Measurements from ENCODE around the gene IFNL4.
"Not testable (repeated sequence)": the region's sequence is repeated elsewhere in the genome, so short reads cannot be mapped to it uniquely, and the experiment has no call there.

The IFNL4 gene

GRCh38 chr19:39270036-39270871 is 21.6 kb upstream of the IFNL4 start:
- Histone ChIP-seq H3K27ac (ENCODE audit: low read length) (no peak overlapping the region), H3K4me1 (ENCODE audit: control insufficient read depth, insufficient read depth, low read length) (no peaks in the 10 kb centered on the region; the same call in 1 of the 2 replicates), H3K9me3 (ENCODE audit: control insufficient read depth, insufficient read depth, low read length) (no peaks in the 10 kb centered on the region), H3K4me3 (ENCODE audit: low read length) (no peak overlapping the region), H3K27me3 (ENCODE audit: control insufficient read depth, insufficient read depth, low read length) (peaks cover 6% of the 10 kb centered on the region), H3K36me3 (ENCODE audit: control insufficient read depth, insufficient read depth, low read length) (no peaks in the 10 kb centered on the region)
- DNase-seq (ENCODE audit: low read depth, low spot score) = no peak
- no CpG with 5 or more reads among the region's 9 CpGs for WGBS (ENCODE audit: insufficient coverage, insufficient read length)

- DNase-seq (ENCODE audit: low read depth, low spot score); H3K27ac ChIP-seq (ENCODE audit: low read length): not testable (repeated sequence)
- no CpG with 5 or more reads among the region's 10 CpGs for WGBS (ENCODE audit: insufficient coverage, insufficient read length)
Measured at GRCh38 chr19:39269369-39269768, 20.7 kb upstream of the IFNL4 start.

GRCh38 chr19:39268531-39269223 is 20.0 kb upstream of the IFNL4 start:
- not testable (repeated sequence) for H3K36me3 ChIP-seq (ENCODE audit: control insufficient read depth, insufficient read depth, low read length); H3K27ac ChIP-seq (ENCODE audit: low read length); DNase-seq (ENCODE audit: low read depth, low spot score); H3K4me1 ChIP-seq (ENCODE audit: control insufficient read depth, insufficient read depth, low read length); H3K4me3 ChIP-seq (ENCODE audit: low read length); H3K9me3 ChIP-seq (ENCODE audit: control insufficient read depth, insufficient read depth, low read length)
- H3K27me3 ChIP-seq (ENCODE audit: control insufficient read depth, insufficient read depth, low read length) = peaks cover 22% of the 10 kb centered on the region
- no CpG with 5 or more reads among the region's 10 CpGs for WGBS (ENCODE audit: insufficient coverage, insufficient read length)

More at GRCh38 chr19:39269369-39269768, 20.7 kb upstream of the IFNL4 start:
- not testable (repeated sequence) for H3K9me3 ChIP-seq (ENCODE audit: control insufficient read depth, insufficient read depth, low read length); H3K36me3 ChIP-seq (ENCODE audit: control insufficient read depth, insufficient read depth, low read length); H3K4me1 ChIP-seq (ENCODE audit: control insufficient read depth, insufficient read depth, low read length); H3K4me3 ChIP-seq (ENCODE audit: low read length)
- peaks cover 15% of the 10 kb centered on the region for H3K27me3 ChIP-seq (ENCODE audit: control insufficient read depth, insufficient read depth, low read length)

GRCh38 chr19:39268085-39268484 is 19.4 kb upstream of the IFNL4 start, which contains the start of gene IFNL2:
Gene IFNL2, plus strand, starts transcription at chr19:39268396. Its CDS starts 173 bp downstream, at chr19:39268569.
- H3K9me3 ChIP-seq (ENCODE audit: control insufficient read depth, insufficient read depth, low read length); H3K27ac ChIP-seq (ENCODE audit: low read length); H3K36me3 ChIP-seq (ENCODE audit: control insufficient read depth, insufficient read depth, low read length); H3K4me1 ChIP-seq (ENCODE audit: control insufficient read depth, insufficient read depth, low read length); DNase-seq (ENCODE audit: low read depth, low spot score); H3K4me3 ChIP-seq (ENCODE audit: low read length): not testable (repeated sequence)
- WGBS (ENCODE audit: insufficient coverage, insufficient read length) = no CpG with 5 or more reads among the region's 1 CpG
- H3K27me3 ChIP-seq (ENCODE audit: control insufficient read depth, insufficient read depth, low read length) = peaks cover 28% of the 10 kb centered on the region

- no peak for DNase-seq (ENCODE audit: low read depth, low spot score)
- Histone ChIP-seq H3K4me3 (ENCODE audit: low read length) (no peak overlapping the region), H3K36me3 (ENCODE audit: control insufficient read depth, insufficient read depth, low read length) (no peaks in the 10 kb centered on the region), H3K27me3 (ENCODE audit: control insufficient read depth, insufficient read depth, low read length) (peaks cover 32% of the 10 kb centered on the region), H3K4me1 (ENCODE audit: control insufficient read depth, insufficient read depth, low read length) (peaks cover 2% of the 10 kb centered on the region; the same call in 1 of the 2 replicates), H3K27ac (ENCODE audit: low read length) (no peak overlapping the region), H3K9me3 (ENCODE audit: control insufficient read depth, insufficient read depth, low read length) (no peaks in the 10 kb centered on the region)
- no CpG with 5 or more reads among the region's 39 CpGs for WGBS (ENCODE audit: insufficient coverage, insufficient read length)
Measured at GRCh38 chr19:39265321-39265916, 16.8 kb upstream of the IFNL4 start.

- H3K4me1 ChIP-seq (ENCODE audit: control insufficient read depth, insufficient read depth, low read length) = peaks cover 2% of the 10 kb centered on the region; the same call in 1 of the 2 replicates
- H3K27me3 ChIP-seq (ENCODE audit: control insufficient read depth, insufficient read depth, low read length) = peaks cover 32% of the 10 kb centered on the region
- H3K27ac ChIP-seq (ENCODE audit: low read length) = no peak overlapping the region
- H3K9me3 ChIP-seq (ENCODE audit: control insufficient read depth, insufficient read depth, low read length) = no peaks in the 10 kb centered on the region
- DNase-seq (ENCODE audit: low read depth, low spot score) = no peak
- peak overlapping the region; percentile 8; the same call in 1 of the 2 replicates for H3K4me3 ChIP-seq (ENCODE audit: low read length)
- H3K36me3 ChIP-seq (ENCODE audit: control insufficient read depth, insufficient read depth, low read length) = no peaks in the 10 kb centered on the region
- WGBS (ENCODE audit: insufficient coverage, insufficient read length) = no CpG with 5 or more reads among the region's 102 CpGs
Measured at GRCh38 chr19:39264306-39265290, 15.9 kb upstream of the IFNL4 start.

- no peak for DNase-seq (ENCODE audit: low read depth, low spot score)
- Histone ChIP-seq H3K27ac (ENCODE audit: low read length) (no peak overlapping the region), H3K4me3 (ENCODE audit: low read length) (no peak overlapping the region), H3K9me3 (ENCODE audit: control insufficient read depth, insufficient read depth, low read length) (no peaks in the 10 kb centered on the region), H3K27me3 (ENCODE audit: control insufficient read depth, insufficient read depth, low read length) (peaks cover 32% of the 10 kb centered on the region), H3K4me1 (ENCODE audit: control insufficient read depth, insufficient read depth, low read length) (peaks cover 2% of the 10 kb centered on the region; the same call in 1 of the 2 replicates), H3K36me3 (ENCODE audit: control insufficient read depth, insufficient read depth, low read length) (no peaks in the 10 kb centered on the region)
- no CpG with 5 or more reads among the region's 17 CpGs for WGBS (ENCODE audit: insufficient coverage, insufficient read length)
Measured at GRCh38 chr19:39263912-39264305, 15.3 kb upstream of the IFNL4 start.

GRCh38 chr19:39262496-39262895 is 13.8 kb upstream of the IFNL4 start:
- H3K36me3 ChIP-seq (ENCODE audit: control insufficient read depth, insufficient read depth, low read length) = no peaks in the 10 kb centered on the region
- peaks cover 32% of the 10 kb centered on the region for H3K27me3 ChIP-seq (ENCODE audit: control insufficient read depth, insufficient read depth, low read length)
- no peaks in the 10 kb centered on the region for H3K9me3 ChIP-seq (ENCODE audit: control insufficient read depth, insufficient read depth, low read length)
- no CpG with 5 or more reads among the region's 4 CpGs for WGBS (ENCODE audit: insufficient coverage, insufficient read length)
- no peak overlapping the region for H3K4me3 ChIP-seq (ENCODE audit: low read length)
- H3K27ac ChIP-seq (ENCODE audit: low read length) = no peak overlapping the region
- H3K4me1 ChIP-seq (ENCODE audit: control insufficient read depth, insufficient read depth, low read length) = peaks cover 2% of the 10 kb centered on the region; the same call in 1 of the 2 replicates
- DNase-seq (ENCODE audit: low read depth, low spot score) = no peak

- no peaks in the 10 kb centered on the region for H3K36me3 ChIP-seq (ENCODE audit: control insufficient read depth, insufficient read depth, low read length)
- H3K4me3 ChIP-seq (ENCODE audit: low read length) = no peak overlapping the region
- H3K27ac ChIP-seq (ENCODE audit: low read length) = no peak overlapping the region
- peaks cover 32% of the 10 kb centered on the region for H3K27me3 ChIP-seq (ENCODE audit: control insufficient read depth, insufficient read depth, low read length)
- no CpG with 5 or more reads among the region's 3 CpGs for WGBS (ENCODE audit: insufficient coverage, insufficient read length)
- H3K4me1 ChIP-seq (ENCODE audit: control insufficient read depth, insufficient read depth, low read length) = peaks cover 2% of the 10 kb centered on the region; the same call in 1 of the 2 replicates
- no peak for DNase-seq (ENCODE audit: low read depth, low spot score)
- no peaks in the 10 kb centered on the region for H3K9me3 ChIP-seq (ENCODE audit: control insufficient read depth, insufficient read depth, low read length)
Measured at GRCh38 chr19:39261704-39262103, 13.0 kb upstream of the IFNL4 start.

Data from iPS DF 6.9 (cell line).